ENCODE results near the gene FTH1. TPM values are rescaled to one million over a fixed set of nuclear protein-coding genes. Genes with fewer than 3 reads are reported as not detected.

Gene FTH1
- total RNA-seq, 1 donor from 2014 or later: 885 TPM

GRCh38 chr11:61963016-61963281, 4.5 kb downstream of the FTH1 start:
- H3K4me1 Mint-ChIP-seq (ENCODE audit: low read depth, unreplicated experiment): peaks cover 6% of the 10 kb centered on the region
- DNase-seq: no peak
- no peak for TF ChIP-seq CTCF (IDR thresholded peaks at IDR 0.05; ENCODE audit: partially characterized antibody, unreplicated experiment)
- peaks cover 18% of the 10 kb centered on the region for H3K36me3 Mint-ChIP-seq (ENCODE audit: unreplicated experiment)
- no peak overlapping the region for H3K4me3 Mint-ChIP-seq (ENCODE audit: unreplicated experiment)
- H3K9me3 Mint-ChIP-seq (ENCODE audit: unreplicated experiment): peaks cover 10% of the 10 kb centered on the region
- H3K27me3 Mint-ChIP-seq (ENCODE audit: unreplicated experiment): peaks cover 10% of the 10 kb centered on the region
- no peak overlapping the region for H3K27ac Mint-ChIP-seq (ENCODE audit: unreplicated experiment)

- no peak overlapping the region for H3K27ac Mint-ChIP-seq (ENCODE audit: unreplicated experiment)
- no peak for DNase-seq
- peaks cover 10% of the 10 kb centered on the region for H3K27me3 Mint-ChIP-seq (ENCODE audit: unreplicated experiment)
Observed at GRCh38 chr11:61962213-61963015, 5.0 kb downstream of the FTH1 start.

GRCh38 chr11:61961570-61962212, 5.7 kb downstream of the FTH1 start:
- TF ChIP-seq CTCF (IDR thresholded peaks at IDR 0.05; ENCODE audit: partially characterized antibody, unreplicated experiment): no peak
- H3K4me3 Mint-ChIP-seq (ENCODE audit: unreplicated experiment): no peak overlapping the region
- H3K27me3 Mint-ChIP-seq (ENCODE audit: unreplicated experiment): peaks cover 8% of the 10 kb centered on the region
- no peak for DNase-seq
- no peak overlapping the region for H3K27ac Mint-ChIP-seq (ENCODE audit: unreplicated experiment)
- H3K9me3 Mint-ChIP-seq (ENCODE audit: unreplicated experiment): peaks cover 8% of the 10 kb centered on the region
- H3K4me1 Mint-ChIP-seq (ENCODE audit: low read depth, unreplicated experiment): peaks cover 6% of the 10 kb centered on the region
- peaks cover 18% of the 10 kb centered on the region for H3K36me3 Mint-ChIP-seq (ENCODE audit: unreplicated experiment)

More at GRCh38 chr11:61962213-61963015, 5.0 kb downstream of the FTH1 start:
- TF ChIP-seq CTCF (IDR thresholded peaks at IDR 0.05; ENCODE audit: partially characterized antibody, unreplicated experiment): no peak
- Mint-ChIP-seq H3K36me3 (ENCODE audit: unreplicated experiment) (peaks cover 18% of the 10 kb centered on the region), H3K9me3 (ENCODE audit: unreplicated experiment) (peaks cover 10% of the 10 kb centered on the region), H3K4me1 (ENCODE audit: low read depth, unreplicated experiment) (peaks cover 6% of the 10 kb centered on the region), H3K4me3 (ENCODE audit: unreplicated experiment) (no peak overlapping the region)

- H3K4me3 Mint-ChIP-seq (ENCODE audit: unreplicated experiment): no peak overlapping the region
- no peak for TF ChIP-seq CTCF (IDR thresholded peaks at IDR 0.05; ENCODE audit: partially characterized antibody, unreplicated experiment)
- H3K36me3 Mint-ChIP-seq (ENCODE audit: unreplicated experiment): peaks cover 18% of the 10 kb centered on the region
Observed at GRCh38 chr11:61960532-61960931, 6.9 kb downstream of the FTH1 start.

GRCh38 chr11:61959678-61960077, 7.8 kb downstream of the FTH1 start:
- Mint-ChIP-seq H3K9me3 (ENCODE audit: unreplicated experiment) (peaks cover 6% of the 10 kb centered on the region), H3K36me3 (ENCODE audit: unreplicated experiment) (peaks cover 18% of the 10 kb centered on the region), H3K27me3 (ENCODE audit: unreplicated experiment) (peaks cover 10% of the 10 kb centered on the region), H3K4me3 (ENCODE audit: unreplicated experiment) (no peak overlapping the region), H3K27ac (ENCODE audit: unreplicated experiment) (no peak overlapping the region), H3K4me1 (ENCODE audit: low read depth, unreplicated experiment) (no peaks in the 10 kb centered on the region)
- no peak for TF ChIP-seq CTCF (IDR thresholded peaks at IDR 0.05; ENCODE audit: partially characterized antibody, unreplicated experiment)
- no peak for DNase-seq

More at GRCh38 chr11:61960532-61960931, 6.9 kb downstream of the FTH1 start:
- no peak for DNase-seq
- Mint-ChIP-seq H3K27me3 (ENCODE audit: unreplicated experiment) (peaks cover 10% of the 10 kb centered on the region), H3K9me3 (ENCODE audit: unreplicated experiment) (peaks cover 6% of the 10 kb centered on the region), H3K4me1 (ENCODE audit: low read depth, unreplicated experiment) (peaks cover 6% of the 10 kb centered on the region), H3K27ac (ENCODE audit: unreplicated experiment) (no peak overlapping the region)
